Measurements from ENCODE around the gene AHSP.
A peak's percentile ranks its signal among the peaks of the same experiment; 100 is the strongest.
"Not testable (repeated sequence)": the region's sequence is repeated elsewhere in the genome, so short reads cannot be mapped to it uniquely, and the experiment has no call there.

The AHSP gene, protein sequence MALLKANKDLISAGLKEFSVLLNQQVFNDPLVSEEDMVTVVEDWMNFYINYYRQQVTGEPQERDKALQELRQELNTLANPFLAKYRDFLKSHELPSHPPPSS

DNA sequence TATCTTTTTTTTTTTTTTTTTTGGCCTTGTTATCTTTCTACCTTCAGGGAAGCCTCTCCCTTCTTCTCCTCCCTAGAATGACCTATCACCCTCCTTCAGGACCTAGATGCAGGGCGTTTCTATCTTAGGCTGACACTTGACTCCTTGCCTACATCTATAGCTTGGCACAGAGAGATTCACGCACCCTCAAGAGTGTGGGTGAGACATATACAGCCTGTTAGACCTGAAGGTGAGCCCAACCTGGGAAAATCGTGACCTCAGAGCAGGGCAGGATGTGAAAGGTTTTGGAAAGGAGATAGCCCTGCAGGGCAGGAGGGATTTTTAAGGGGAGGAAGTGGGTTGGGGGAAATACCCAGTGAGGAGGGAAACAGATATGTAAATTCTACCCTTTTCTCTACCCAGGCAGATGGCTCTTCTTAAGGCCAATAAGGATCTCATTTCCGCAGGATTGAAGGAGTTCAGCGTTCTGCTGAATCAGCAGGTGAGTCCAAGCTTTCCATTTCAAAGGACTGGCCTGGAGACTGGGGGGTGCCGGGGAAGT is at the start of gene AHSP:
AHSP (plus strand) TSS at position 167 of the 541 bp plus-strand sequence; CDS start at position 407, 240 bp downstream.
- no peak for DNase-seq

DNA sequence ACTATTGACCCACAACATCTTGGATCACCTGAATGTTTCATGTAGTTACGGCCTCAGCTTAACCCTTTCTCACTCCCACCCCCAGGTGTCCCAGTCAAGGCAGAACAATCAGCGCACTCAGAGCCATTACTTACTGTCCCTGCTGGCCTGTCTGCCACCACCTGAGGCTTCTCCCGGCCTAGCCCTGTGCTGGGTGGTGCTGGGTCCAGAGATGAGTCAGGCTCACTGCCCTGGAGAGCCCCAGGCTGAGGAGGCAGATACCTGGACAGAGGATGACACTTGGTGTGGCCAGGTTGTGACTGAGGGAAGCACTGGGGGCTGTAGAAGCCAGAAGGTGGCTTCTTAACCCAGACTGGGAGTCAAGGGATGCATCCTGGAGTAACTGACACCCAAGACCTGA is 48.7 kb upstream of the AHSP start:
- DNase-seq = no peak

DNA sequence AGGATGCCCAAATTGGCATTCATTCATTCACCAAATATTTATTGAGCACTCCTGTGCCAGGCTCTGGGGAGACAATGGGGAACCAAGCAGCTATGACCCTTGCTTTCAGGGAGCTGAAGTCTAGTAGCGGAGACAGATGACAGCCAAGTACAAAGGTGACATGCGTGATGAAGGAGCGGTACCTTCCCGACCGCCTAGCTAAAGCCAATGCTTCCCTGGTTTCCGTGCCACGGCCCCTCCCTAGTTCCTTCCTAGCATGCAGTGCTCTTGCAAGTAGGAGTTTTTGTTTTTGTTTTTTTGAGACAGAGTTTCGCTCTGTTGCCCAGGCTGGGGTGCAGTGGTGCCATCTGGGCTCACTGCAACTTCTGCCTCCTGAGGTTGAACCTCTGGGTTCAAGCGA is 47.9 kb upstream of the AHSP start:
- no peak for DNase-seq

DNA sequence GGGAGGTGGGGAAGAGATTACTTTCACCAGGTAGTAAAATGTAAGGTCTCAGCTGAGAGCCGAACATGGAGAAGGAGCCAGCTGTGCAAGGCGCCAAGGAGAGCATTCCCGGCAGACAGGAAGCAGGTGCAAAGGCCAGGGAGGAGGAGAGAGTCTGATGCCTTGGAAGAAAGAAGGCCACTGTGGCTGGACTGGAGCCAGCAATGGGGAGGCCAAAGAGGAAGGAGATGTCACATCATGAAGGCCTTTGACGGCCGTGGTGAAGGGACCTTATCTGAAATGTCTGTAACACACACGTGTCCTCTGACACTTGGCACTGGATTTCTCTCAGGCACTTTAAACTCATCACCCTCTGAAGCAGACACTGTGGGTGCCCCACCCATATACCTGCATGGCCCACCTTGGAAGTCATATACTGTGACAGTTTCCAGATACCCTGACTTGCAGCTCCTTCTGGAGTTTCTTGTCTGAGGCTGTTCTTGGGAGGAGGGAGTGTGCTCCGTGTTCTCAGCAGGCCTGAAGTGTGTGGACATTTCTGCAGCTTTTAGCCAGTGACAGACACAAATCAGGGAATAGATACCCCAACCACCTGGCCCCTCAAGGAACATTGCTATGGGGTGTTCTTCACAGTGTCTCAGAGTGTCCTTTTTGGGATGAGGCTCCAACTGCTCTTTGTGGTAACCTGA is 46.7 kb upstream of the AHSP start:
- no peak for DNase-seq

DNA sequence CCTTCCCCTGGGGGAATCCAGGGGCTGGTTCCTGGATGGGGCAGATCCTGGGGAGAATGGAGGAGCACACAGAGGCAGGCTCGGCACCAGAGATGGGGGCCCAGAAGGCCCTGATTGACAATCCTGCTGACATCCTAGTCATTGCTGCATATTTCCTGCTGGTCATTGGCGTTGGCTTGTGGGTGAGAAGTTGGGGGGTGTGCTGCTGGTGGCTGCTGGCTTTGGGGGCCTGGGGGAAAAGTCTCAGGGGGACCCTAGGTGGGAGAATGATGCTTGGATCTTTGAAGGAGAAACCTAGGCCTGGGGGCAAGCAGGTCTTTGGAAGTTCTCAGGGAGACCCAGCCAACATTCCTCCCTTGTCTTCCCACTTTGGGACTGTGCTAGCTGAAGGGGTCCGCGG is 44.6 kb upstream of the AHSP start, which contains the start of gene SLC5A2:
SLC5A2 (plus strand) TSS at position 43 of the 400 bp plus-strand sequence; CDS start at position 57, 14 bp downstream.
- no peak for DNase-seq

DNA sequence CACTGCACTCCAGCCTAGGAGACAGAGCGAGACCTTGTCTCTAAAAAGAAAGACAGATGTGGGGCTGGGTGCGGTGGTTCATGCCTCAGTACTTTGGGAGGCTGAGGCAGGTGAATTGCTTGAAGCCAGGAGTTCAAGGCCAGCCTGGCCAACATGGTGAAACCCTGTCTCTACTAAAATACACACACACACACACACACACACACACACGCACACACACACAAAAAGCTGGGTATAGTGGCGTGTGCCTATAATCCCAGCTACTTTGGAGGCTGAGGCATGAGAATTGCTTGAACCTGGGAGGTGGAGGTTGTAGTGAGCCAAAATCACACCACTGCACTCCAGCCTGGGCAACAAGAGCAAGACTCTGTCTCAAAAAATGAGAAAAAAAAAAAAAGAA is 43.7 kb upstream of the AHSP start:
- not testable (repeated sequence) for DNase-seq

DNA sequence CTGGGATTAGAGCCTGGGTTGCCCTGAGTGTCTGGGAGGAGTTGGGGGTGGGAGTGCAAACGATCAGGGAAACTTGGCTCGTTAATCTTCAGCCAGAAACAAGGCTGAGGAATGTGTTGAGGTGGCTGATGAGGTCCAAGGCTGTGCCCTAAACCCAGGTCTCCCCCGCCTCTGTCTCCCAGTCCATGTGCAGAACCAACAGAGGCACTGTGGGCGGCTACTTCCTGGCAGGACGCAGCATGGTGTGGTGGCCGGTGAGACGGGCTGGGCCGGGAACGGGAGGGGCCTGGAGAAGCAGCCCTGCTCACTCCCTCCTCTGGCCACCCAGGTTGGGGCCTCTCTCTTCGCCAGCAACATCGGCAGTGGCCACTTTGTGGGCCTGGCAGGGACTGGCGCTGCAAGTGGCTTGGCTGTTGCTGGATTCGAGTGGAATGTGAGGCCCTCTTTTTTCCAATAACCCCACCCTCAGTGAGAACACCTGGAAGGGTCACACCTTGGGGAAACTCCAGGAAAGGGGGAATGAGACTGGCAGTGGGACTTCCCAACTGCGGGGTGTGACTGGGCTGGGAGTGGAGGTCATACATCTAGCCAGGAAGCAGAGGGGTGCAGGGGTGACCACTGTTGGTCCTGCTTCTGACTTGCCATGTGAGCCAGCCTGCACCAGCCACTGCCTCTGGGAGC is 43.1 kb upstream of the AHSP start:
- DNase-seq = no peak

DNA sequence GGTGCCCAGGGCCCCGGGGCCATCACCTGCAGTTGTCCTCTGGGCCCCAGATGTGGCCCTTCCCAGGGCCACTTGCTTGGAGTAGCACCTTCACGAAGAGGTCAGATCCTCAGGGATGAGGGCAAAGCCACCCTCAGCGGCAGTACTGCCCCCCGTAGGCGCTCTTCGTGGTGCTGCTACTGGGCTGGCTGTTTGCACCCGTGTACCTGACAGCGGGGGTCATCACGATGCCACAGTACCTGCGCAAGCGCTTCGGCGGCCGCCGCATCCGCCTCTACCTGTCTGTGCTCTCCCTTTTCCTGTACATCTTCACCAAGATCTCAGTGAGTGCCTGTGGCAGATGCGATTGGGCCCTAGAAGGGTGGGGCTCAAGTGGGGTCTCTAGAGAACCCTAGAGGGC is 42.1 kb upstream of the AHSP start:
- no peak for DNase-seq

DNA sequence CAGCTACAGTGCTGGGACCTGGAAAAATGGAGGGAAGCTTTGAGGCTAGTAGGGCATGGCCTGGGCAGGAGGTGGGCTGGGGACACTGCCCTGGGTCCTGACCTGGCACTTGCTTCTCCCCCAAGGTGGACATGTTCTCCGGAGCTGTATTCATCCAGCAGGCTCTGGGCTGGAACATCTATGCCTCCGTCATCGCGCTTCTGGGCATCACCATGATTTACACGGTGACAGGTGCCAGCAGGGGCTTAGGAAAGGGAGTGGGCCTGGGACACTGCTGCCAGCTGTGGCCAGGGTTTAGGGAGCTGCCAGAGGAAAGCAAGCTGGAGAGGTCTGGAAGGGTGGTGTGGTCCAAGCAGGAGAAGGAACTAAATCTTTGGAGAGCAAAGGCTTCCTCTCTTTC is 41.7 kb upstream of the AHSP start:
- DNase-seq = no peak

DNA sequence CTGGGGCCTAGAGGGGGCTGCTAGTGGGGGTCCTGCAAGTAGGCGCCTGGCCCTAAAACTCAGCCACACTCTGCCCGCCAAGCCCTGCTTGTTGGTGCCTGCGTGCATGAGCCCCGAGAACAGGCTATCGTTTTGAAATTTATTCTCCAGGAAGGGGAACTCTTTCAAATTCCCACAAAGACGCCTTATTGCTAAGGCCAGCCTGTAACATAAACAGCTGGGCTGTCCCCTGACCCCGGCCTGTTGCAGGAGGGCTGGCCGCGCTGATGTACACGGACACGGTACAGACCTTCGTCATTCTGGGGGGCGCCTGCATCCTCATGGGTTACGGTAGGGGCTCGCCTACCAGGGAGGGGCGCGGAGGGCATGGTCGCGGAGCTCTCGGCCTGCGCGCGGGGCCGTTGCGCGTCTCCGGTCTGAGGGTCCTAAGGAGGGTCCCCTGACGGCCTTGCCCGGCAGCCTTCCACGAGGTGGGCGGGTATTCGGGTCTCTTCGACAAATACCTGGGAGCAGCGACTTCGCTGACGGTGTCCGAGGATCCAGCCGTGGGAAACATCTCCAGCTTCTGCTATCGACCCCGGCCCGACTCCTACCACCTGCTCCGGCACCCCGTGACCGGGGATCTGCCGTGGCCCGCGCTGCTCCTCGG is 40.5 kb upstream of the AHSP start:
- no peak for DNase-seq

DNA sequence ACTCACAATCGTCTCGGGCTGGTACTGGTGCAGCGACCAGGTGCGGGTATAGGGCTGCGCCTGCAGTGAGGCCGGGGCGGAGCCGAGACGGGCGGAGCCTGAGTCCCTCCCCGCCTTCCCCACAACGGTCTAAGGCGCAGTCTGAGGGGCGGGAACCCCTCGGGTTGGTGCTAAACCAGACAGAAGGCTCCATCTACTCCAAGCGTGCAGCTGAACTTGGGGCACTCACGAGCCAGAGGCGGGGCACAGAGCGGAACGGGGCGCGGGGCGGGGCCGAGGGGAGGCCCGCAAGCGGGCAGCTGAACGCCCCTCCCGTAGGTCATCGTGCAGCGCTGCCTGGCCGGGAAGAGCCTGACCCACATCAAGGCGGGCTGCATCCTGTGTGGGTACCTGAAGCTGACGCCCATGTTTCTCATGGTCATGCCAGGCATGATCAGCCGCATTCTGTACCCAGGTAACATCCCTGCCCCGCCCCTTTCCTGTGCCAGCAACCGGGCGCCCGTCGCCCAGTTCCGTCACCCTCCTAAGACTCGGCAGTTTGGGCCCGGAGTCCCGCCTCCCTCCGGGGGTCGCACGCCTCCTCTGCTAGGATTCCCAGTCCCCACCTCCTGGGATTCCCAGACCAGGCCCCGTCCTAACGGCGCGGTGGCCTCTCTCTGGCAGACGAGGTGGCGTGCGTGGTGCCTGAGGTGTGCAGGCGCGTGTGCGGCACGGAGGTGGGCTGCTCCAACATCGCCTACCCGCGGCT is 39.8 kb upstream of the AHSP start:
- DNase-seq = peak; percentile 86

DNA sequence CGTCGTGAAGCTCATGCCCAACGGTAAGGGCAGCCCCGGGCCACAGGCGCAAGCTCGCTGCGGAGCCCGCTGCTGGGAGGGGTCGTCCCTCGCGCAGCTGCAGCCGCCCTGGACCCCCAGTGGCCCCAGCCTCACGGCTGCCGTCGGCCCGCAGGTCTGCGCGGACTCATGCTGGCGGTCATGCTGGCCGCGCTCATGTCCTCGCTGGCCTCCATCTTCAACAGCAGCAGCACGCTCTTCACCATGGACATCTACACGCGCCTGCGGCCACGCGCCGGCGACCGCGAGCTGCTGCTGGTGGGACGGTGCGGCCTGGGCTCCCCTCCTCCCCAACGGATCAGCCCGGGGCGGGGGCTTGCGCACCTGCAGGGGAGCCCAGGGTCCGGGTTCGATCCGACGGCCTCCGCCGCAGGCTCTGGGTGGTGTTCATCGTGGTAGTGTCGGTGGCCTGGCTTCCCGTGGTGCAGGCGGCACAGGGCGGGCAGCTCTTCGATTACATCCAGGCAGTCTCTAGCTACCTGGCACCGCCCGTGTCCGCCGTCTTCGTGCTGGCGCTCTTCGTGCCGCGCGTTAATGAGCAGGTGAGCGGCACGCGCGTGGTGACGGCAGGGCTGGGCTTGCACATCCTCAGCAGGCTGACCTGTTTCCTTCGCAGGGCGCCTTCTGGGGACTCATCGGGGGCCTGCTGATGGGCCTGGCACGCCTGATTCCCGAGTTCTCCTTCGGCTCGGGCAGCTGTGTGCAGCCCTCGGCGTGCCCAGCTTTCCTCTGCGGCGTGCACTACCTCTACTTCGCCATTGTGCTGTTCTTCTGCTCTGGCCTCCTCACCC is 39.0 kb upstream of the AHSP start:
- DNase-seq = no peak

DNA sequence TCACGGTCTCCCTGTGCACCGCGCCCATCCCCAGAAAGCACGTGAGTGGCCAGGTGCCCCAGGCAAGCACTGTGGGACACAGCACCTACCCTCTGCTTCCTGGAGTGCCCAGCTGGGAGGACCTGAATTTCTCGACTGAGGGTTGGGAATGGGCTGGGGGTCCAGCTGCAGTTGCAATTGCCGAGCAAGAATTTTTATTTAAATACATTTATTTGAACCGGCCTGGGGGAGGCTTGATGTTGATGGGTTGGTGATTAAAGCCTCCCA is 38.5 kb upstream of the AHSP start:
- DNase-seq = no peak

DNA sequence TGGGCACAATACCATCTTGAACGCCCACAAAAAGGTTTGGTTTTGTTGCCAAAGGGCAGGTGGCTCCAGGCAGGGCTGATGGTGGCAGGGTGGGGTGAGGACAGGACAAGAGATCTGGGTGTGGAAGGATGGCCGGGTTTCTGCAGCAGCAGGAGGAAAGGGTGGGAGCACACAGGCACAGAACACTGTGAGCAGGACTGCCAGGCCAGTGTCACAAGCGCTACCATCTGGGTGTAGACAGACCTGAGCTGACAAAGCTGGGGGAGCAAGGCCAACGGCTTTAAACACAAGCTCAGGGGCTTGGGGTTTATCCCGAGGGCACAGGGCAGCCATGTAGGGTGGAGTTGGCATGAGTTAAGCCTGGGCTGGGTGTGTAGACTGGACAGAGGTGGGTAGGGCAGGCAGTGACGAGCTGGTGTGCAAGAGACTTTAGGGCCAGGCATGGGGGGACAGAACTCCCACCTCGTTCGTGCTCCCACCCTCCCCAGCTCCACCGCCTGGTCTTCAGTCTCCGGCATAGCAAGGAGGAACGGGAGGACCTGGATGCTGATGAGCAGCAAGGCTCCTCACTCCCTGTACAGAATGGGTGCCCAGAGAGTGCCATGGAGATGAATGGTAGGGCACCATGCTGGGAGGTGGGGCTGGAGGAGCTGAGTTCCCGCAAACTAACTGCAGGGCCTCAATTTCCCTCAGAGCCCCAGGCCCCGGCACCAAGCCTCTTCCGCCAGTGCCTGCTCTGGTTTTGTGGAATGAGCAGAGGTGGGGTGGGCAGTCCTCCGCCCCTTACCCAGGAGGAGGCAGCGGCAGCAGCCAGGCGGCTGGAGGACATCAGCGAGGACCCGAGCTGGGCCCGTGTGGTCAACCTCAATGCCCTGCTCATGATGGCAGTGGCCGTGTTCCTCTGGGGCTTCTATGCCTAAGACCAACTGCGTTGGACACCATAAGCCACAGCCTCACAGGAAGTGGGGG is 37.8 kb upstream of the AHSP start:
- no peak for DNase-seq

DNA sequence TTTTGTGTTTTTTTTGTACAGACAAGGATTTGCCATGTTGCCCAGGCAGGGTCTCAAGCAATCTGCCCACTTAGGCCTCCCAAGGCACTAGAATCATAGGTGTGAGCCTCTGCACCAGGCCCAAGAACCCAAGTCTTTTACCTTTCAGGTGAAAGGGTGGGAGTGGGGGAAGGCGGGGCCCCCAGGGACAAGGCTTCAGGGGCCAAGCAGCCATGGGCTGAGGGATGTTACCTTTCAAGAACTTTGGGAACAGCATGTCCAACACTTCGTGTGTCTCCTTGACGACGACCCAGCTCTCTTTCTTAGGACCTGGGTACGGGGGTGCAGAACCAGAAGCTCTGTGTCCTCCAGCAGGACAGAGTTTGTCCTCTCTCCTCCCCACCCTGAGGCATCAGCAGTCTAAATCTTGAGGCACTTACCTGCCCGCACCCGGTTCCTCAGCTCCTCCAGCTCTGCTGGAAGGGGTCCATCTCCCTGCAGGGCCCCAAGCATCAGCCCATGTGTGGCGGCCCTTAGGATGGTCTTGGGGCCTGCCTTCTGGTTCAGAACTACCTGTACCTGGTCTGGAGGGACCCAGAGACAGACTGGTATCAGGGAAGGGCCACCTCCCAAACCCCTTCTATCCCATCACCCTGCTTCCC is 35.8 kb upstream of the AHSP start:
- no peak for DNase-seq

DNA sequence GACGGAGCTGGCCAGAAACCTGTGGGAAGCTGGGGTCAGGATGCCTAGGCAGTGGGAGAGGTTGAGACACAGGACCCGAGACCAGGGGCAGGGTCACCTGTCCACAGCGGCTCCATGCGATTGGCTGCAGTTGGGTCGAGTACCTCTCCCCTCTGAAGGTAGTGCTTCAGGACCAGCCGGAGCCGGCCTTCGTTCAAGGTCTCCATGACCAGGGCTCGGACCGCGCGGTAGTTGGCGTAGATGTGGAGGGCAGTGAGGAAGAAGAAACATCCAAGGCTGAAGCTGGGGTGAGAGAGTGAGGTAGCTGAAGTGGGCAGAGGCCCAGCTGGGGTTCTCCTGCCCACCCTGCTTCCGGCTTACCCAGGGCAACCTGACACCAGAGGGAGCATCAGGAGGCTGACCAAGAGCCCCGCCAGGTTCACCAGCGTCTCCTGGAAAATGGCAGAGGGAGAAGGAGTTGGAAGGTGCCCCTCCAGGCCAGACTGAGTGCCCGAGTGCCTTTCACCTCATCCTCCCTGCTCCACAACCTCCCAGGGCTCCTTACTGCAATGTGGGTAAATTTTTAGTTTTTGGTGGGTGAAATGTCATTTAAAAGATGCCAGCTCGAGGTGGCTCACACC is 34.1 kb upstream of the AHSP start:
- no peak for DNase-seq

DNA sequence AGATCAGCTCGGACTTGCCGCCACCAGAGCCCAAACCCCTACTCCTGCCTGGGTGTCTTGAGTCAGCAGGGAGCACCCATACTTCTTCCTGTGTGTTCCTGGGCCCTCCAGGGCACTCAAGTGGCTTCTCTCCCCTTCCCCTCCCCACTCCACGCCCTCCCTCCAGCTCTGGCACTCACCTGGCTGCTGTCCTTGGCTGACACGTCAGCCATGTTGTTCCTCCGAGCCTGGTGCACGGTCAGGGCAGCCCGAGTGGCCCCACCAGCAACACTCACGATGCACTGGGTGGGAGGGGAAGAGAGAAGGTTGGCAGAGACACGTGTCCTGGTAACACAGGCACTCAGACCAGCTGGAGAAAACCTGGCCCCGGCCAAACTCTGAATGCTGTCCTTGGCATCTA is 31.0 kb upstream of the AHSP start:
- DNase-seq = no peak

DNA sequence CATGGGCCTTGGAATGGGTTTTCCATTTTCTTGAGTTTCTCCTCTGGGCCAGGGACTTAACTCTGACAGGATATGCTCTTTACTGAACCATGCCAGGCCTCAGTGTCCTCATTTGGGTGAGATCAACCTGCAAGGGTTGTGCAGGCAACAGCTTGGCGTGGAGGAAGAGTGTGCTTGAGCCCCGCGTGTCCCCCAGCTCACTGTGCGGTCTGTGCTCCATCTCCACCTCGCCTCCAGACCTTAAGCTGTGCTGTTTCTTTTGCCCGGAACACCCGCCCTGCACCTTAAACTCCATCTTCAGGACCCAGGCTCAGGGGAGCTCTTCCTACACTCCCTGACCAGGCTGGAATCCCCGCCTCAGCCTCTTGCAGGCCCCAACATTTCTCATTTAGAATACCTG is 29.2 kb upstream of the AHSP start:
- DNase-seq = no peak

DNA sequence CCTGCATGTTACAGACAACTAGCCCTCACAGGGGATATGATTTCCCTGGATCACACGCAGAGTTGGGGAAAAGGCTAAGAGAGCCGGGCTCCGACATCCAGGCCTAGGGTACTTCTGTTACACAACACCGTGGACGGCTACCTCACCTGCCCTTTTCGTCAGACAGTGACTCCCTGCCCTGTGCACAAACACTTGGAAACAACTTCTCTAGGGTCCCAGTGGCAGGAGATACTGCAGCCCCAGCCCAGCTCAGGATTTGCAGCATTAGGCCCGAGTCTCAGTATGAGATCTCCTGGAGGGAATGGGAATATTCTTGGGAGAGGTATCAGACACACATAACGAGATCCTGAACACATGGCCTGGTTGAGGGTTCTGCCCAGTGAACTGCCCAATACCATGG is 27.8 kb upstream of the AHSP start:
- DNase-seq = no peak

Data from CD4-positive, alpha-beta T cell treated with Interleukin-17A for 1 hour (primary cell).